Measurements from ENCODE around the gene GUCY1A1.

DNA sequence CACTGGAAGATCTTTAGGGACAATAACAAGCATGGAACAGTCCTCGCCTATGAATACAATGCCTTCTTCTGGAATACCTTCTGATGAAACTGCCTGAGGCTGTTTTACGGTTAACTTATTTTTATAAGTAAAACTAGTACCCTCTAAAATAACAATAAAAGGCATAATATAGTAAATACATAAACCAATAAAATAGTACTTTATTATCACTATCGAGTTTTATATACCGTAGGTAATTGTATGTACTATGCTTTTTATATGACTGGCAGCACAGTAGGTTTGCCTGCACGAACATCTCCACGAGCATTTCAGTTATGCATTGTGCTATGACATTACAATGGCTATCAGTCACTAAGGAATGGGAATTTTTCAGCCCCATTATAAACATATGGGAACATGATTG, 8.0 kb downstream of the GUCY1A1 start:
- TF ChIP-seq, protein P1, sequence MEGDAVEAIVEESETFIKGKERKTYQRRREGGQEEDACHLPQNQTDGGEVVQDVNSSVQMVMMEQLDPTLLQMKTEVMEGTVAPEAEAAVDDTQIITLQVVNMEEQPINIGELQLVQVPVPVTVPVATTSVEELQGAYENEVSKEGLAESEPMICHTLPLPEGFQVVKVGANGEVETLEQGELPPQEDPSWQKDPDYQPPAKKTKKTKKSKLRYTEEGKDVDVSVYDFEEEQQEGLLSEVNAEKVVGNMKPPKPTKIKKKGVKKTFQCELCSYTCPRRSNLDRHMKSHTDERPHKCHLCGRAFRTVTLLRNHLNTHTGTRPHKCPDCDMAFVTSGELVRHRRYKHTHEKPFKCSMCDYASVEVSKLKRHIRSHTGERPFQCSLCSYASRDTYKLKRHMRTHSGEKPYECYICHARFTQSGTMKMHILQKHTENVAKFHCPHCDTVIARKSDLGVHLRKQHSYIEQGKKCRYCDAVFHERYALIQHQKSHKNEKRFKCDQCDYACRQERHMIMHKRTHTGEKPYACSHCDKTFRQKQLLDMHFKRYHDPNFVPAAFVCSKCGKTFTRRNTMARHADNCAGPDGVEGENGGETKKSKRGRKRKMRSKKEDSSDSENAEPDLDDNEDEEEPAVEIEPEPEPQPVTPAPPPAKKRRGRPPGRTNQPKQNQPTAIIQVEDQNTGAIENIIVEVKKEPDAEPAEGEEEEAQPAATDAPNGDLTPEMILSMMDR (IDR thresholded peaks at IDR 0.05; ENCODE audit: low read length), result no peak
- no peak for TF ChIP-seq EZH2 (IDR thresholded peaks at IDR 0.05; ENCODE audit: borderline replicate concordance, low read length)
